Measurements from ENCODE around the gene HSPA1L. TPM values are rescaled to one million over a fixed set of nuclear protein-coding genes. Genes with fewer than 3 reads are reported as not detected.

HSPA1L gene
- polyA plus RNA-seq, 1 donor (not counting 4 experiments of a cell fraction or from before 2014, with no cell fraction given): 0.60 TPM

DNA sequence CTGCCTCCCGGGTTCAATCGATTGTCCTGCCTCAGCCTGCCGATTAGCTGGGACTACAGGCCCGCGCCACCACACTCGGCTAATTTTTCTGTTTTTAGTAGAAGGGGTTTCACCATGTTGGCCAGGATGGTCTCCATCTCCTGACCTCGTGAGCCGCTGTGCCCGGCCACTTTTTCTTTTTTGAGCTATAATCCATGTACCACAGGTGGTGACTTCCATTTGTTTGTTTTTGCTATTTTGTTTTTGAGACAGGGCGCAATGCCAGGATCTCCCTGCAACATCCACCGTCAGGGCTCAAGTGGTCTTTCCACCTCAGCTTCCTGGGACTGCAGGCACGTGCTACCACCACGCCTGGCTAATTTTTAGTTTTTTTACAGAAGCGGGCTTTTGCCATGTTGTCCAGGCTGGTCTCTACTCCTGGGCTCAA is 21.0 kb upstream of the HSPA1L start:
- peak overlapping the region; percentile 95 for H3K4me2 ChIP-seq (ENCODE audit: control insufficient read depth, extremely low read depth, insufficient read depth, low read depth, low read length)
- peaks cover 2% of the 10 kb centered on the region for H3K9me1 ChIP-seq (ENCODE audit: control insufficient read depth, extremely low read depth, insufficient read depth, low read length)
- H3K27me3 ChIP-seq (ENCODE audit: control insufficient read depth, extremely low read depth, insufficient read depth, low read length): no peaks in the 10 kb centered on the region
- no peak for FAIRE-seq
- H3K27ac ChIP-seq (ENCODE audit: control insufficient read depth, insufficient read depth, low read length): peak overlapping the region; percentile 99
- peaks cover 23% of the 10 kb centered on the region for H3K4me1 ChIP-seq (ENCODE audit: control insufficient read depth, extremely low read depth, insufficient read depth, low read length)
- TF ChIP-seq, protein P1, sequence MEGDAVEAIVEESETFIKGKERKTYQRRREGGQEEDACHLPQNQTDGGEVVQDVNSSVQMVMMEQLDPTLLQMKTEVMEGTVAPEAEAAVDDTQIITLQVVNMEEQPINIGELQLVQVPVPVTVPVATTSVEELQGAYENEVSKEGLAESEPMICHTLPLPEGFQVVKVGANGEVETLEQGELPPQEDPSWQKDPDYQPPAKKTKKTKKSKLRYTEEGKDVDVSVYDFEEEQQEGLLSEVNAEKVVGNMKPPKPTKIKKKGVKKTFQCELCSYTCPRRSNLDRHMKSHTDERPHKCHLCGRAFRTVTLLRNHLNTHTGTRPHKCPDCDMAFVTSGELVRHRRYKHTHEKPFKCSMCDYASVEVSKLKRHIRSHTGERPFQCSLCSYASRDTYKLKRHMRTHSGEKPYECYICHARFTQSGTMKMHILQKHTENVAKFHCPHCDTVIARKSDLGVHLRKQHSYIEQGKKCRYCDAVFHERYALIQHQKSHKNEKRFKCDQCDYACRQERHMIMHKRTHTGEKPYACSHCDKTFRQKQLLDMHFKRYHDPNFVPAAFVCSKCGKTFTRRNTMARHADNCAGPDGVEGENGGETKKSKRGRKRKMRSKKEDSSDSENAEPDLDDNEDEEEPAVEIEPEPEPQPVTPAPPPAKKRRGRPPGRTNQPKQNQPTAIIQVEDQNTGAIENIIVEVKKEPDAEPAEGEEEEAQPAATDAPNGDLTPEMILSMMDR (optimal IDR thresholded peaks at IDR 0.05 in 1 of 3, IDR thresholded peaks at IDR 0.05 in 1 of 3, conservative IDR thresholded peaks at IDR 0.05 in 1 of 3; ENCODE audit: extremely low read depth in 1 of 3, insufficient read depth in 2 of 3, low read length in 3 of 3): no peak
- TF ChIP-seq EZH2 (IDR thresholded peaks at IDR 0.05; ENCODE audit: low read length): no peak
- H4K20me1 ChIP-seq (ENCODE audit: control insufficient read depth, extremely low read depth, insufficient read depth, low read length): peaks cover 39% of the 10 kb centered on the region
- H3K9ac ChIP-seq (ENCODE audit: control insufficient read depth, extremely low read depth, insufficient read depth, low read length): peak overlapping the region; percentile 97
- dilution Hi-C loops (cut with MboI; ENCODE audit: extremely low pct_ligation_motif_present, low sequenced_read_pairs): no loop called here
- DNase-seq (ENCODE audit: low read depth, low spot score): no peak
- H3K9me3 ChIP-seq (ENCODE audit: control insufficient read depth, low read depth, low read length): no peaks in the 10 kb centered on the region
- H3K36me3 ChIP-seq (ENCODE audit: control insufficient read depth in 2 of 2, extremely low read depth in 1 of 2, insufficient read depth in 2 of 2, low read length in 2 of 2): peaks cover 23 to 37% of the 10 kb centered on the region in 2 experiments
- H2AFZ ChIP-seq (ENCODE audit: control insufficient read depth, low read length): no peak overlapping the region
- peak overlapping the region; percentile 78 to 96 (median 92) for H3K4me3 ChIP-seq (ENCODE audit: control insufficient read depth in 2 of 3, extremely low read depth in 1 of 3, insufficient read depth in 2 of 3, low read depth in 1 of 3, low read length in 3 of 3)
- H3K79me2 ChIP-seq (ENCODE audit: control insufficient read depth, insufficient read depth, low read length): peaks cover 51% of the 10 kb centered on the region

DNA sequence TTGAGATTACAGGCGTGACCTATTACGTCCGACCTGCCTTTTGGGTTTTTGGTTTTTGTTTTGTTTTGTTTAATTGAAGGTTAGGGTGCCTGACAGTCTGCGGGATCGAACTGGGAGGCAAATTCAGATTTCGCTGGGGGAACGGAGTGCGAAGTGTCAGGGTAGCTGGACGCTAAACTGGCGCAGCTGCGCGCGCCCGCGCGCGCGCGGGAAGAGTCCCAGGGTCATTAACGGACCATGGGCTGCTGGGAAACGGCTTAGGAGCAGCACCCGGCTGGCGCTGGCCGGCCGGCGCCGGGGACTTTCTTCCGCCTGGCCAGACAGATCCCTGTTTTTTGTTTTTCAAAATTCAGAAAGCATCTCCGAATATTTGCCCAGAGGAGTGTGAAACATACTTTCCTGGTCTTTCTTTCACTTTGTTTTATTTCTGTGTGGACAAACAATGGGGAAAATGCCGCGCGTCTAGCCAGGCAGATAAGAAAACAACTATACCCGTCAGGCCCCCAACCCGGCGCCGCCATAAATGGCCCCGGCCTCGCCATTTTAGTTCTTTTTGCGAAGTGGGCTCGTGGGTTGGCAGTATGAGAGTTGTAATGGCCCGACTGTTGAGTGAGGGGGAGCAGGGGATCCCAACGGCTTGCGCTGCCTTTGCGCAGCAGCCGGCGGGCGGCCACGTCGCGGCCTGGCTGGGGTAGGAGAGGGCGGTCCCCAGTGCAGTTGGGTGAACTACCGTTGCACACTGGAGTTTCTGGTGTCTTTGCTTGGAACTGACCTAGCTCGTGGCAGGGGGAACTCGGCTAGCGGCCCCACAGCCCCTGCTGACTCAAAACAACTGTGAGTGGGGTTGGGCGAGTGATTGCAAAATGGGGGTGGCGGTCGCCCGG is 19.5 kb upstream of the HSPA1L start:
- DNase-seq (ENCODE audit: low read depth, low spot score) (no peak), FAIRE-seq (no peak)
- Histone ChIP-seq H3K27me3 (ENCODE audit: control insufficient read depth, extremely low read depth, insufficient read depth, low read length) (no peaks in the 10 kb centered on the region), H2AFZ (ENCODE audit: control insufficient read depth, low read length) (peak overlapping the region; percentile 86), H3K4me1 (ENCODE audit: control insufficient read depth, extremely low read depth, insufficient read depth, low read length) (peaks cover 24% of the 10 kb centered on the region), H3K4me2 (ENCODE audit: control insufficient read depth, extremely low read depth, insufficient read depth, low read depth, low read length) (peak overlapping the region; percentile 95), H3K36me3 (ENCODE audit: control insufficient read depth in 2 of 2, extremely low read depth in 1 of 2, insufficient read depth in 2 of 2, low read length in 2 of 2) (peaks cover 18 to 33% of the 10 kb centered on the region in 2 experiments), H3K4me3 (ENCODE audit: control insufficient read depth in 2 of 3, extremely low read depth in 1 of 3, insufficient read depth in 2 of 3, low read depth in 1 of 3, low read length in 3 of 3) (peak overlapping the region; percentile 78 to 96 (median 92)), H3K9me3 (ENCODE audit: control insufficient read depth, low read depth, low read length) (no peaks in the 10 kb centered on the region), H3K79me2 (ENCODE audit: control insufficient read depth, insufficient read depth, low read length) (peaks cover 65% of the 10 kb centered on the region), H4K20me1 (ENCODE audit: control insufficient read depth, extremely low read depth, insufficient read depth, low read length) (peaks cover 37% of the 10 kb centered on the region), H3K9me1 (ENCODE audit: control insufficient read depth, extremely low read depth, insufficient read depth, low read length) (peaks cover 2% of the 10 kb centered on the region), H3K27ac (ENCODE audit: control insufficient read depth, insufficient read depth, low read length) (peak overlapping the region; percentile 99), H3K9ac (ENCODE audit: control insufficient read depth, extremely low read depth, insufficient read depth, low read length) (peak overlapping the region; percentile 97)
- TF ChIP-seq, protein P1 (optimal IDR thresholded peaks at IDR 0.05 in 1 of 3, IDR thresholded peaks at IDR 0.05 in 1 of 3, conservative IDR thresholded peaks at IDR 0.05 in 1 of 3; ENCODE audit: extremely low read depth in 1 of 3, insufficient read depth in 2 of 3, low read length in 3 of 3): no peak
- no peak for TF ChIP-seq EZH2 (IDR thresholded peaks at IDR 0.05; ENCODE audit: low read length)
- dilution Hi-C loops (cut with MboI; ENCODE audit: extremely low pct_ligation_motif_present, low sequenced_read_pairs): no loop called here
